Keratinocyte (primary cell): ENCODE measurements around the gene SLC35F2. TPM values are rescaled to one million over a fixed set of nuclear protein-coding genes. Genes with fewer than 3 reads are reported as not detected.

ENCODE experiments used
- DNase-seq: peaks from one replicate; pipeline ENCODE4 v3.0.0-alpha.2; 2011; ENCODE audit warnings: low read depth, missing footprints, low spot score
- FAIRE-seq: peaks from 2 replicates; lab custom pipeline; 2011; peaks lifted over from hg19 to GRCh38; lab: Jason Lieb, UNC
- H2AFZ ChIP-seq: 2 replicates; pipeline ENCODE4 v1.6.0; 2012; ENCODE audit warnings: low read length, control low read depth, inconsistent platforms; ENCODE audit not compliant: control insufficient read depth
- H3K27ac ChIP-seq: 2 replicates; pipeline ENCODE4 v1.5.1; 2011; ENCODE audit warnings: low read length; ENCODE audit not compliant: control insufficient read depth, insufficient read depth
- H3K27me3 ChIP-seq: 3 replicates; pipeline ENCODE4 v1.6.0; 2011; ENCODE audit warnings: low read length; ENCODE audit not compliant: control insufficient read depth, insufficient read depth; ENCODE audit errors: extremely low read depth
- H3K36me3 ChIP-seq, 2 experiments: 2 replicates in 1 of 2; 3 replicates in 1 of 2; pipeline ENCODE4 v1.5.1; 2011; ENCODE audit warnings: low read length in 2 of 2, mild to moderate bottlenecking in 1 of 2; ENCODE audit not compliant: control insufficient read depth in 2 of 2, insufficient read depth in 2 of 2; ENCODE audit errors: extremely low read depth in 1 of 2
- H3K4me1 ChIP-seq: 3 replicates; pipeline ENCODE4 v1.5.1; 2011; ENCODE audit warnings: low read length; ENCODE audit not compliant: control insufficient read depth, insufficient read depth; ENCODE audit errors: extremely low read depth
- H3K4me2 ChIP-seq: 3 replicates; pipeline ENCODE4 v1.6.0; 2011; ENCODE audit warnings: low read depth, low read length; ENCODE audit not compliant: control insufficient read depth, insufficient read depth; ENCODE audit errors: extremely low read depth
- H3K4me3 ChIP-seq, 3 experiments: fragments of 200-600 bp in 1 of 3; sonication (generic) in 1 of 3; 2 replicates in 2 of 3; 3 replicates in 1 of 3; pipeline ENCODE4 v1.5.1; 2011 to 2016; ENCODE audit warnings: low read length in 3 of 3, mild to moderate bottlenecking in 3 of 3, control low read depth in 2 of 3, inconsistent platforms in 1 of 3, low read depth in 1 of 3, mixed read lengths in 1 of 3, mixed run types in 1 of 3, moderate library complexity in 1 of 3; ENCODE audit not compliant: control insufficient read depth in 2 of 3, insufficient read depth in 2 of 3; ENCODE audit errors: extremely low read depth in 1 of 3
- H3K79me2 ChIP-seq: 2 replicates; pipeline ENCODE4 v1.6.0; 2012; ENCODE audit warnings: low read length; ENCODE audit not compliant: control insufficient read depth, insufficient read depth
- H3K9ac ChIP-seq: 3 replicates; pipeline ENCODE4 v1.6.0; 2011; ENCODE audit warnings: low read length; ENCODE audit not compliant: control insufficient read depth, insufficient read depth; ENCODE audit errors: extremely low read depth
- H3K9me1 ChIP-seq: 3 replicates; pipeline ENCODE4 v1.6.0; 2011; ENCODE audit warnings: low read length; ENCODE audit not compliant: control insufficient read depth, insufficient read depth; ENCODE audit errors: extremely low read depth
- H3K9me3 ChIP-seq: 2 replicates; pipeline ENCODE4 v1.5.1; 2012; ENCODE audit warnings: low read depth, low read length; ENCODE audit not compliant: control insufficient read depth
- H4K20me1 ChIP-seq: 3 replicates; pipeline ENCODE4 v1.6.0; 2011; ENCODE audit warnings: low read length; ENCODE audit not compliant: control insufficient read depth, insufficient read depth; ENCODE audit errors: extremely low read depth
- EZH2 ChIP-seq: IDR thresholded peaks from one replicate; pipeline ENCODE4 v1.6.1; 2012; ENCODE audit warnings: inconsistent platforms, mild to moderate bottlenecking, low read length, moderate library complexity
- dilution Hi-C: fragments of 300-500 bp; cut with MboI; formaldehyde crosslinking; loops from one replicate; pipeline ENCODE4 v1.7.0; 2020; ENCODE audit warnings: low sequenced_read_pairs; ENCODE audit not compliant: extremely low pct_ligation_motif_present
- polyA minus RNA-seq, 3 experiments: library from RNA; depleted of rRNA, polyadenylated mRNA; stranded (reverse); fragments of >200 nt; gene quantifications; 1 replicate in 1 of 3; 2 replicates in 1 of 3; 3 replicates in 1 of 3; pipeline ENCODE4 v1.2.3, GENCODE V29; 2011
- polyA plus RNA-seq, 5 experiments: library from polyadenylated mRNA; depleted of rRNA in 3 of 5; stranded (reverse) in 3 of 5; stranded (forward) in 1 of 5; unstranded in 1 of 5; fragments of >200 nt; gene quantifications; 1 replicate in 1 of 5; 2 replicates in 3 of 5; 3 replicates in 1 of 5; pipeline versions ENCODE4 v1.2.1 to v1.2.3, GENCODE V29; 2011 to 2012; ENCODE audit warnings: missing spikeins in 2 of 5, low read depth in 1 of 5, low replicate concordance in 1 of 5
- TF ChIP-seq, protein P1 (sequence below), 3 experiments: IDR thresholded peaks in 1 of 3; conservative IDR thresholded peaks in 1 of 3; optimal IDR thresholded peaks in 1 of 3; 2 replicates in 2 of 3; 3 replicates in 1 of 3; pipeline versions ENCODE3 to v1.5.1; 2011; ENCODE audit warnings: low read length in 3 of 3, mild to moderate bottlenecking in 3 of 3, moderate library complexity in 2 of 3, control low read depth in 1 of 3, inconsistent platforms in 1 of 3; ENCODE audit not compliant: insufficient read depth in 2 of 3; ENCODE audit errors: extremely low read depth in 1 of 3

Gene SLC35F2
- polyA plus RNA-seq (31.6 to 59.5 TPM (median 47.2 TPM) in 3 replicates), polyA minus RNA-seq (55.3 to 77.1 TPM (median 62.2 TPM) in 3 replicates)
- 19.6 TPM for polyA plus RNA-seq (2011; ENCODE audit: low read depth)
- polyA plus RNA-seq (2011; cell fraction: cytosol; rRNA removed), result 26.4 and 37.9 TPM in 2 replicates
- 43.4 and 47.4 TPM in 2 replicates for polyA plus RNA-seq (2011; cell fraction: nucleus; rRNA removed)
- polyA plus RNA-seq (2012; ENCODE audit: low replicate concordance), result 29.4 and 49.2 TPM in 2 replicates
- 36.8 TPM for polyA minus RNA-seq (2011; cell fraction: cytosol; rRNA and poly(A)+ RNA removed)
- 29.5 and 52.7 TPM in 2 replicates for polyA minus RNA-seq (2011; cell fraction: nucleus; rRNA and poly(A)+ RNA removed)

DNA sequence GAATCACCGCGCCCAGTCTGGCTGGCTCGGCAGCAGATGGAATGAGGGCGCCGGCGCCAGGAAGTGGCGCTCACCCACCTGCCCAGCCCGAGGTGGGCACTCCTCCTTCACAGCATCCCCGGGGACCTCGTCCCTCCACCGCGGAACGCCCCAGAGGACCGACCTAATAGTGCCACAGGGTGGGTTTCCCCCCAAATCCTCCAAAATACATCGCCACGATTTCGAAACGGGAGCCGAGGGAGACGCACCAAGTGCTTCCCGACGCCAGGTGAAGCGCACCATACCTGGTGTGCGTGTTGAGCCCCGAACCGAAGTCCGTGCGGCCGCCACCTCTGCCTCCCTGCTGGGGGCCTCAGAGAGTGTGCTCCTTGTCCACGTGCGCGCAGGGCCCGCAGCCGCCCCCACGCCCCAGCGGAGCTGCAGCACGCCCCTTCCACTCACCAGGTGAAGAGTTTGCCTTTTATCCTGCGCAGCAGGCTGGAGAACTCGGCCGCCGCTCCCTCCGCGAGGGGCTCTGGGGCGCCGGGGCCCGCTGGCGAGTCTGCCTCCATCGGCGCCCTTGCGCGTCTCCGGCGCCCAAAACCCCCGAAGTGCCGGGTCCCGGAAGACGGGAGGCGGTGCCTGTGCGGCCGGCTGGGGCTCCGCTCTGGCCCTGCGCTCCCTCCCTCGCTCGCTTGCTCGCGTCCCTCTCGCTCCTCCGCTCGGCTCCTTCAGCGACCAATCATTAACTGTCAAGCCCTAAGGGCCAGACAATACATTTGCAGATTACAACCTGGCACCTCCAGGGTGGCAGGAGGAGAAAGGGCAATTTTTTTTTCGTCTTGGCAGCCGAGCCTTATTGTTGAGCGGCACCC lies at the start of gene SLC35F2:
TSS of gene SLC35F2 (minus strand) at position 571 of the 854 bp plus-strand sequence. CDS start at position 551, 20 bp downstream.
- H3K79me2 ChIP-seq, result peaks cover 47% of the 10 kb centered on the region
- peak within 1 kb of the TSS; percentile 83 for H3K27ac ChIP-seq

GRCh38 chr11:107908211-107908610 lies 49.6 kb upstream of the SLC35F2 start:
- Histone ChIP-seq H3K4me1 (no peaks in the 10 kb centered on the region), H3K4me2 (no peak overlapping the region), H3K4me3 (no peak overlapping the region), H2AFZ (no peak overlapping the region), H3K27ac (no peak overlapping the region), H3K9me1 (no peaks in the 10 kb centered on the region), H3K9ac (no peak overlapping the region), H3K9me3 (no peaks in the 10 kb centered on the region), H3K79me2 (no peaks in the 10 kb centered on the region), H3K36me3 (no peaks in the 10 kb centered on the region), H4K20me1 (no peaks in the 10 kb centered on the region), H3K27me3 (no peaks in the 10 kb centered on the region)
- TF ChIP-seq, protein P1, sequence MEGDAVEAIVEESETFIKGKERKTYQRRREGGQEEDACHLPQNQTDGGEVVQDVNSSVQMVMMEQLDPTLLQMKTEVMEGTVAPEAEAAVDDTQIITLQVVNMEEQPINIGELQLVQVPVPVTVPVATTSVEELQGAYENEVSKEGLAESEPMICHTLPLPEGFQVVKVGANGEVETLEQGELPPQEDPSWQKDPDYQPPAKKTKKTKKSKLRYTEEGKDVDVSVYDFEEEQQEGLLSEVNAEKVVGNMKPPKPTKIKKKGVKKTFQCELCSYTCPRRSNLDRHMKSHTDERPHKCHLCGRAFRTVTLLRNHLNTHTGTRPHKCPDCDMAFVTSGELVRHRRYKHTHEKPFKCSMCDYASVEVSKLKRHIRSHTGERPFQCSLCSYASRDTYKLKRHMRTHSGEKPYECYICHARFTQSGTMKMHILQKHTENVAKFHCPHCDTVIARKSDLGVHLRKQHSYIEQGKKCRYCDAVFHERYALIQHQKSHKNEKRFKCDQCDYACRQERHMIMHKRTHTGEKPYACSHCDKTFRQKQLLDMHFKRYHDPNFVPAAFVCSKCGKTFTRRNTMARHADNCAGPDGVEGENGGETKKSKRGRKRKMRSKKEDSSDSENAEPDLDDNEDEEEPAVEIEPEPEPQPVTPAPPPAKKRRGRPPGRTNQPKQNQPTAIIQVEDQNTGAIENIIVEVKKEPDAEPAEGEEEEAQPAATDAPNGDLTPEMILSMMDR (optimal IDR thresholded peaks at IDR 0.05 in 1 of 3, IDR thresholded peaks at IDR 0.05 in 1 of 3, conservative IDR thresholded peaks at IDR 0.05 in 1 of 3; ENCODE audit: extremely low read depth in 1 of 3, insufficient read depth in 2 of 3, low read length in 3 of 3), result no peak
- TF ChIP-seq EZH2, result no peak
- dilution Hi-C loops, result no loop called here
- FAIRE-seq (no peak), DNase-seq (no peak)

More for the DNA sequence above, at the start of gene SLC35F2:
- H3K9ac ChIP-seq, result peak within 1 kb of the TSS; percentile 93
- no peaks in the 10 kb centered on the region for H3K9me3 ChIP-seq
- dilution Hi-C loops, result no loop called here
- H3K4me3 ChIP-seq, result peak within 1 kb of the TSS; percentile 92 to 97 (median 95)
- no peak for TF ChIP-seq EZH2
- TF ChIP-seq, protein P1 (optimal IDR thresholded peaks at IDR 0.05 in 1 of 3, IDR thresholded peaks at IDR 0.05 in 1 of 3, conservative IDR thresholded peaks at IDR 0.05 in 1 of 3; ENCODE audit: extremely low read depth in 1 of 3, insufficient read depth in 2 of 3, low read length in 3 of 3), result peak in 1 of 3 experiments; percentile 26
- DNase-seq (no peak), FAIRE-seq (no peak)
- H3K4me1 ChIP-seq, result peaks cover 6% of the 10 kb centered on the region
- H3K36me3 ChIP-seq, result no peaks in the 10 kb centered on the region
- no peaks in the 10 kb centered on the region for H3K27me3 ChIP-seq
- H2AFZ ChIP-seq, result peak within 1 kb of the TSS; percentile 82
- H3K4me2 ChIP-seq, result peak within 1 kb of the TSS; percentile 78
- H3K9me1 ChIP-seq, result no peaks in the 10 kb centered on the region
- H4K20me1 ChIP-seq, result no peaks in the 10 kb centered on the region
